WERI-Rb-1 (cell line): ENCODE measurements around the gene LHX3.

Experiments
- DNase-seq: peaks from one replicate; pipeline ENCODE4 v3.0.0-alpha.2; 2020
- H3K27ac ChIP-seq: fragments of 250-450 bp; sonication (Bioruptor Pico); 2 replicates; pipeline ENCODE4 v1.5.1; 2020; ENCODE audit warnings: mild to moderate bottlenecking, moderate library complexity
- H3K27me3 ChIP-seq: fragments of 250-450 bp; sonication (Bioruptor Pico); 2 replicates; pipeline ENCODE4 v1.5.1; 2021; ENCODE audit warnings: mild to moderate bottlenecking, low read depth, moderate library complexity; ENCODE audit not compliant: insufficient read depth, severe bottlenecking
- H3K36me3 ChIP-seq: fragments of 250-450 bp; sonication (Bioruptor Pico); 2 replicates; pipeline ENCODE4 v1.5.1; 2020; ENCODE audit warnings: mild to moderate bottlenecking, moderate library complexity
- H3K4me3 ChIP-seq: 2 replicates; pipeline ENCODE4 v1.5.1; 2011; ENCODE audit warnings: low read depth, mild to moderate bottlenecking, control low read depth, low read length
- H3K9me3 ChIP-seq: fragments of 250-450 bp; sonication (Bioruptor Pico); 2 replicates; pipeline ENCODE4 v1.5.1; 2021; ENCODE audit warnings: mild to moderate bottlenecking, moderate library complexity; ENCODE audit not compliant: severe bottlenecking
- TF ChIP-seq, protein P1 (sequence below): IDR thresholded peaks from 2 replicates; pipeline ENCODE4 v1.5.1; 2011; ENCODE audit warnings: low read depth, mild to moderate bottlenecking, control low read depth, inconsistent platforms, low read length

The LHX3 gene

DNA sequence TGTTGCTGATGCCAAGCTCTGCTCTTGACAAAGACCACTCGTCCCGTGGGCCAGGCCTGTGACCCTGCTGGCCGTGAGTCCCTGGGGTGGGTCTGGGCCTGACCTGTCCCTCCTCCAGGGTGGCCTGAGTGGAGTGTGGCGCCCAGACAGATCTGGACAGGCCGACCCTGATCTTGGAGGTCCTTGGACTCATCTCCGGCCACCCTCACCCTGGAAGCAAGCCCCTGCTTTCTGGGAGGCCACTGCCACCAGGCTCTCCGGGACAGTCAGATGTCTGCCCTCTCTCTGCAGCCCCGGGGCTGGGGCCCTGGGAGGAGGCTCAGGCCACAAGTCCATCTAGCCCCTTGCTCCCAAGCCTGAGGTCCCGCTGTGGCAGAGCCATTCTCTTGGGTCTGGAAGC is 55.1 kb downstream of the LHX3 start:
- no peak for DNase-seq
- Histone ChIP-seq H3K9me3 (no peaks in the 10 kb centered on the region), H3K4me3 (no peak overlapping the region), H3K27me3 (no peaks in the 10 kb centered on the region), H3K27ac (peak overlapping the region; percentile 88), H3K36me3 (0 out of 2 replicates have a peak, but pooled peaks cover 2% of the 10 kb centered on the region)
- TF ChIP-seq, protein P1, sequence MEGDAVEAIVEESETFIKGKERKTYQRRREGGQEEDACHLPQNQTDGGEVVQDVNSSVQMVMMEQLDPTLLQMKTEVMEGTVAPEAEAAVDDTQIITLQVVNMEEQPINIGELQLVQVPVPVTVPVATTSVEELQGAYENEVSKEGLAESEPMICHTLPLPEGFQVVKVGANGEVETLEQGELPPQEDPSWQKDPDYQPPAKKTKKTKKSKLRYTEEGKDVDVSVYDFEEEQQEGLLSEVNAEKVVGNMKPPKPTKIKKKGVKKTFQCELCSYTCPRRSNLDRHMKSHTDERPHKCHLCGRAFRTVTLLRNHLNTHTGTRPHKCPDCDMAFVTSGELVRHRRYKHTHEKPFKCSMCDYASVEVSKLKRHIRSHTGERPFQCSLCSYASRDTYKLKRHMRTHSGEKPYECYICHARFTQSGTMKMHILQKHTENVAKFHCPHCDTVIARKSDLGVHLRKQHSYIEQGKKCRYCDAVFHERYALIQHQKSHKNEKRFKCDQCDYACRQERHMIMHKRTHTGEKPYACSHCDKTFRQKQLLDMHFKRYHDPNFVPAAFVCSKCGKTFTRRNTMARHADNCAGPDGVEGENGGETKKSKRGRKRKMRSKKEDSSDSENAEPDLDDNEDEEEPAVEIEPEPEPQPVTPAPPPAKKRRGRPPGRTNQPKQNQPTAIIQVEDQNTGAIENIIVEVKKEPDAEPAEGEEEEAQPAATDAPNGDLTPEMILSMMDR: no peak

DNA sequence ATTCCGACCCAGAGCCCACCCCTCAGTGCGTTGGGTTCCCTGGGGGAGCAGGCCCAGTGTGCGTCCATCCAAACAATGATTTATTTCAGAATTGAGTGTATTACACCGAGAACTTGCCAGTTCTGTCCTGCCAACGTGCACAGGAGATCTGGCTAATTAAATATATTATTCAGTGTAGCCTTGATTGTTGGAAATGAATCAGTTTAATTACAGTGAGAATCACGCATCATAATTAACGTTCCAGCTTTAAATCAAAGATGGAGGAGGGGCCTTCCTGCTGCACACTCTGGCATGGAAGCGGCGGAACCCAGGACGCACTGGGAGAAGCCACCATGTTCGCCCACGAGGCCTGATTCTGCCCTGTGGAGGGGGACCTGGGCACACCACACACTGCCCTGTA is 55.6 kb downstream of the LHX3 start:
- H3K27me3 ChIP-seq: no peaks in the 10 kb centered on the region
- no peak overlapping the region for H3K4me3 ChIP-seq
- H3K36me3 ChIP-seq: 0 out of 2 replicates have a peak, but pooled peaks cover 2% of the 10 kb centered on the region
- no peaks in the 10 kb centered on the region for H3K9me3 ChIP-seq
- TF ChIP-seq, protein P1: no peak
- no peak for DNase-seq
- peak overlapping the region; percentile 88 for H3K27ac ChIP-seq

DNA sequence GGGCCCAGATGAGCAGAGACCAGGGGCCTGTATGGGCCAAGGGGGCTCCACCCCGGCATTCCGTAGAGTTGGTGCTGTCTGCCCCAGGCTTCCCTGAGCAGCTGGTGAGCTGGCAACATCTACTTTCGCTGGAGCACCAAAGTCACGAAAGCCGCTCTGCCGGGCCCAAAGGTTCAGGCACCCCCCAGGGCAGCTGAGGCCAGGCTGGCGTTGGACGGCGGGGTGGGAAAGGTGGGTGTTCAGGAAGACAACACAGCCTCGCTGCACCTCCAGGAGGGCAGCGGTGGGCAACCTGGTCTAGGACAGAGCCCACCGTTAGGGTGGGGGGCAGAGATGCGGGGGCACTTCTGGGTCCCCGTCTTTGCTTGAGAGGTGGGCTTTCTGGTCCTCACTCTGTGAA is 56.2 kb downstream of the LHX3 start:
- H3K36me3 ChIP-seq: 0 out of 2 replicates have a peak, but pooled peaks cover 2% of the 10 kb centered on the region

DNA sequence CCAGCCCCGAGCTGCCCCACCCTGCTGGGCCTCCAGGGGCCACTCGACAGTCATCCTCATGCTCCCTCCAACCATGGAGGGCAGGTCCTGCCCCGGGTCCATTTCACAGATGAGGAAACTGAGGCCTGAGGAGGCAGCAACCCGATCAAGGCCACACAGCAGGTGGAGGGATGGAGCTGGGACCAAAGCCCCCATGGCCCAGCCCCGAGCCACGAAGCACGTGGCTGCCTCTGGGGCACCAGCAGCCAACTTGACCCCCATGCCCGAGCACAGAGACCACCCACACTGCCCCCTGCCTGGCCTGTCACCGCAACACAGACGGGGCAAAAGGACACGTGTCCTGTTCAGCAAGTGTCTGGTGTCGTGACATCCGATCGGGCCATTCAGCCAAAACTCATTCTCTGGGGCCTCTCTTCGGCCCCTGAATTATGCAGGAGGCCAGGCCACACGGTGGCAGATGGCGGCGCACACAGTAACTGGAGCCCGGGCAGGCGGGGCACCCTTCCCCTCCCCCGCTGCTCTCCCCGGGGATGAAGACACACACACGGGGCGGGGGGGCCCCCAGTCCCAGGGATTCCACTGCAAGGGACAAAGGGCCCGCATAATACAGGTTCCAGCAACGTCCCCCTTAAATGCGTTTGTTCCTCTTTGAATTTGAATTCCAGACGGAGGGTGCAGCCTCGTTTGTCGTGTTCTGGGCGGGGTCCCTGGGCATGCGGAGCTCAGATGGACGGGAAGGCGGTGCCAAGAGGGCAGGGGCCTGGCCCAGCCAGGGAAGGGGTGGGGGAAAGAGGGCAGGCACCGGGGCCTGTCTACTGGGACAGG is 56.8 kb downstream of the LHX3 start:
- DNase-seq: peak; percentile 87
- Histone ChIP-seq H3K27ac (peak overlapping the region; percentile 88), H3K9me3 (no peaks in the 10 kb centered on the region), H3K36me3 (0 out of 2 replicates have a peak, but pooled peaks cover 2% of the 10 kb centered on the region), H3K4me3 (no peak overlapping the region), H3K27me3 (no peaks in the 10 kb centered on the region)
- TF ChIP-seq, protein P1: peak; percentile 20; the same call in 1 of the 2 replicates

More for the DNA sequence above, 56.2 kb downstream of the LHX3 start:
- Histone ChIP-seq H3K4me3 (no peak overlapping the region), H3K27me3 (no peaks in the 10 kb centered on the region), H3K9me3 (no peaks in the 10 kb centered on the region), H3K27ac (peak overlapping the region; percentile 88)
- DNase-seq: no peak
- TF ChIP-seq, protein P1: no peak

DNA sequence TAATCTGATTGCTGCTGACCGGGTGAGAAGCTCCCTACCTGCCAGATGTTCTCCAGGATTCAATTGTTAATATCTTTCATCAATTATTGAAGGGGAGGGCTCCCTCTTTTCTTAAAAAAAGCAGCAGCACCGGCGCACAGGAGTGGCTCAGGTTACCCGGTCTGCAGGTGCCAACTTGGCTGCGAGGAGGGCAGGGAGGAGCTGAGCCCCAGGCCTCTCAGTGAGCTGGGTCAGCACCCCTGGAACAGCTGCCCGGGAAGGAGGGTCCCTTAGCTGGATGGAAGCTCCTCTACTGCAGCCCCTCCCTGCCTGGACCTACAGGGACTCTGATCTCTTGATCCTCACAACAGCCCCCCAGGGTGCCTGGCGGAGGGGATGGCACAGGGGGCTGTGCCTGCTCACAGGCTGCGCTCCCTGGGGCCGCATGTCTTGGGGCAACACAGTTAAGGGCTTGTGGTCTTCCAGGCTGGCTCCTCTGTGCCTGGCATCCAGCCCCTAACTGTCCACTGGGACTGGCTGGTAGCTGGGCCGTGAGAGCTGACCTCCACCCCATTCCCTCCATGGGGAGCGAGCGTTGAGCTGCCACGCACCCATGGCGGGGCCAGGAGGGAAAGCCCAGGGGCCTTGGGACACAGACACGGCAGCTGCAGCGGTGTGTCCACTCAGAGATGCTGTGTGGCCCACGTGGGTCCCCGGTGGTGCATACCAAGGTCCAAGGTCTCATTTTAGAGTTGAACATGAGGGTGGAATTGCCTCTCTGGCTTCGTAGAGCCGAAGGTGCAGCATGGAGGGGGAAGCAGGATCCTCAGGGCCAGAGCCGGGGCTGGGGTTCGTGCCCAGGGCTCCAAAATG is 57.7 kb downstream of the LHX3 start:
- Histone ChIP-seq H3K27ac (peak overlapping the region; percentile 88), H3K27me3 (no peaks in the 10 kb centered on the region), H3K9me3 (no peaks in the 10 kb centered on the region), H3K4me3 (no peak overlapping the region), H3K36me3 (0 out of 2 replicates have a peak, but pooled peaks cover 2% of the 10 kb centered on the region)
- TF ChIP-seq, protein P1: no peak
- no peak for DNase-seq
